Dermis blood vessel endothelial cell (primary cell): ENCODE measurements around the gene BANF2. TPM values are rescaled to one million over a fixed set of nuclear protein-coding genes. Genes with fewer than 3 reads are reported as not detected.

ENCODE experiments used
- DNase-seq: peaks from one replicate; pipeline ENCODE4 v3.0.0; 2010
- total RNA-seq: library from RNA; depleted of rRNA; stranded (reverse); fragments of >200 nt; gene quantifications from 2 replicates; pipeline ENCODE4 v1.2.3, GENCODE V29; 2014

The BANF2 gene
- total RNA-seq, 1 donor from 2014 or later, result not detected

DNA sequence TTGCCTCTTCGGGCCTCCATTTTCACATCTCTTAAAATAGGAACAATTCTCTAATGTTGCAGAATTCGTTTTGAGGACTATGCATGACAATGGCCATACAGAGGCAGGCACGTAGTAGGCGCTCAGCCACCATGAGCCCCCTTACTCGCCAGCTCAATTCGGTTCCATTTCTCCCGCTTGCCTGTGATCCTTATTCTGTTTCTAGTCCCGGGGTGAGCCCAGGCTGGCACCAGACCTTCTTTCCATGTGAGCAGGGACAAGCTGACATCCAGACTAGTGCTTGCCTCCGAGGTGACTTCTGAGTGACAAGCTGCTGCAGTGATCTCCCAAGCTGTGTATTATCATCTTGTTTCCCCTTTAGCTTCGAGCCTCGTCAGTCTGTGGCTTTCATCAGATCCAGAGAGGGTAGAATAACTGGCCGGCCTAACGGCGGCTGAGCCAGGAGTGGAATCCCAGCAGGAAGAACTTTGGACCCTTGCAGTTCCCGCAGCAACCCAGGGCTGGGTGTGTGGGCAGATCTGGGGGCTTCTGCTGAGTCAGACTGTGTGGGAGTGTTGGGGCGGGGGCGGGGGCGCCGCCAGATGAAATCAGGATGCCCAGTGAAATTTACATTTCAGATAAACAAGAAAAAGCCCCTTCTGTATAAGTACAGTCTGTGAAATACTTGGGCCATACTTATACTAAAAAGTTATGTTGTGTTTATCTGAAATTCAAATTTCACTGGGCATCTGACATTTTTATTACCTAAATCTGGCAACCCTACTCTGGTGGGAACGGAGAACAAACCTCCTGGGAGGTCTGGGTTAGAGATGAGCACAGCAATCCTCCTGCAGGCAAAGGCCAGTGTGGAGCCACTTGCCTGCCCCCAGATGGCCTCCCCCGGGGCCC is 10.9 kb downstream of the BANF2 start:
- DNase-seq, result no peak

DNA sequence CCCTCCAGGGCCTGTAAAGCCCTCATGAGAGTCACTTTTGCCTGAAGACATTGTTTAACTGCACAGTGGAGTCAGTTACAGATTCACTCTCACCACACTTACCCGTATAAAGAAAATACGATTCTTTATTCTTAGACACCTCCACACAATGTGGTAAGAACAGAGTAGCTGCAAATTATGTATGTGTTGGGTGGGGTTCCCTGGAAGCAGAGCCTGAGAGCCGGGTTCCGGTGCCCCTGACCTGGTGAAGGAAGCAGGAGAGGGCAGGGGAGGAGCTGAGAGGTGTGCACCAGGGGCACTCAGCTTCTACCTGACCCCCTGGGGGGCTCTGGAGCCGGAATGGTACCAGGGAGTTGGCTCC is 11.5 kb downstream of the BANF2 start:
- no peak for DNase-seq

DNA sequence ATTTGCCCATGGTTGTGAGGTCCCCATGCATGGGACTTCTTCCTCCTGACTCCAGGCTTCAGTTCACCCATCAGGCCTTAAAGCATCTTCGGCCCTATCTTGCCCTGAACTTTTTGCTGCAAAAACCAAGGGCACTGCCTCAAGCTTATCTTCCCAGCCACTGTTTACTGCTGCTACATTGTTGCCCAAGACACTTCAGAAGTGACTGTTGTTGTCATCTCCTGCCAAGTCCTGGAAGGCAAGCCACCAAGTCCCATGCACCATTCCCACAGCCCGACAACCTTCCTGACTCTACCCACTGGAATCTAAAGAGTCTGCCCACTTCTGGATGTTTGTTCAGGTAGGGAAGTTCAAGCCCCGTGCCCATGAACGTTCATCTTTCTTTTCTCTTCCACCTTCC is 12.4 kb downstream of the BANF2 start:
- DNase-seq, result no peak

DNA sequence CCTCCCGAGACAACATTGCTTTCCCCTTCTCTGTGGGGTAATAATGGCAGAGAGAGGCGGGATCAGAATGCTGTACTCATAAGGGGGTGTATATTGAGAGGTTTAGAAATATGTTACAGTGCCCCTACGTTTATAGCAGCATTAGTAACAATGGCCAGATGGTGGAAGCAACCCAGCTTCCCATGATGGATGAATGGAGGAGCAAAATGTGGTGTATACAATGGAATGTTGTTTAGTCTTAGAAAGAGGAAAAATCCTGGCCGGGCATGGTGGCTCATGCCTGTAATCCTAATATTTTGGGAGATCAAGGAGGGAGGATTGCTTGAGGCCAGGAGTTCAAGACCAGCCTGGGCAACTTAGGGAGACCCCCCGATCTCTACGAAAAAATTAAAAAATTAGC is 12.9 kb downstream of the BANF2 start:
- DNase-seq, result no peak

DNA sequence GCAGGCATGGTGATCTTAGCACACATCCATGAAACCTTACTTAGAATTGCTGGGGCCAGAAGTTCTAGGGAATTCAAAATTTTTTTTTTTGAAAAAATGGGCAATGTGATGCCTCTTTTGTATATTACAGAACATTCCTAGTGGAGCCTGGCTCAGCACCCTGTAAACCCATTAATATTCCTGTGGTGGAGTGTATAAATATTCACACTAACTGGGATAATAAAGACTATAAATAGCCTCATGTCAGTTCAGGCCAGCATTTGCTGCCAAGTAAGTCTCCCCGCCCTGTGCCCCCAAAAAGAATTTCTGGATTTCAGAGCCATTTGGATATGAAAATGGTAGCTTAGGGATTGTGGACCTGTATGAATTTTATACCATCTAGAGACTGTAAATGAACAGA is 14.8 kb downstream of the BANF2 start:
- DNase-seq, result no peak

DNA sequence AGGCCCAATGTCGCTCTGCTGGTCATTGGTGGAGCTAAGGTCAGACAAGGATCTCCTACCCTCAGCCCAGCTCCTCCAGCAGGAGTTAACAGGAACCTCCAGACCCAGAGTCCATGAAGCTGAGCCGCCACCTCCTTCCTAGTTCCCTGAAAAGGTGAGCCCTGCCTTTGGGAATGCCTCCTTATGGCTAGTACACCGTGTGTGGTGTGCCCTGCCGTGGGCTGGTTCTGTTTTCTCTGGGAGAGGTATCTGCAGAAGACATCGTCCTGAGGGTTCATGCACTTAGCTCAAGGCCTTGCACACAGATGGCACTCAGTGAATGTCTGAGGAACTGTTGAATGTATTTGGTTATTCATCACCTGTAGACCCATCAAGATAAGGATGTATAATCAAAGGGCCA is 15.3 kb downstream of the BANF2 start:
- no peak for DNase-seq

DNA sequence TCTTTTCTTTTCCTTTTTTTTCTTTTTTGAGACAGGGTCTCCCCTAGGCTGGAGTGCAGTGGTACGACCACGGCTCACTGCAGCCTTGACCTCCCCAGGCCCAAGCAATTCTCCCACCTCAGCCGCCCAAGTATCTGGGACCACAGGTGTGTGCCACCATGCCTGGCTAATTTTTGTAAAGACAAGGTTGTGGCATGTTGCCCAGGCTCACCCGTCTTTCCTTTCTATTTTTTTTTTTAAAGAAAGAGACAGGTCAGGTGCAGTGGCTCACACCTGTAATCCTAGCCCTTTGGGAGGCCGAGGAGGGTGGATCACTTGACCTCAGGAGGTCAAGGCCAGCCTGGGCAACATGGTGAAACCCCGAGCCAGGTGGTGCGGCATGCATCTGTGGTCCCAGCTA is 16.6 kb downstream of the BANF2 start:
- no peak for DNase-seq

DNA sequence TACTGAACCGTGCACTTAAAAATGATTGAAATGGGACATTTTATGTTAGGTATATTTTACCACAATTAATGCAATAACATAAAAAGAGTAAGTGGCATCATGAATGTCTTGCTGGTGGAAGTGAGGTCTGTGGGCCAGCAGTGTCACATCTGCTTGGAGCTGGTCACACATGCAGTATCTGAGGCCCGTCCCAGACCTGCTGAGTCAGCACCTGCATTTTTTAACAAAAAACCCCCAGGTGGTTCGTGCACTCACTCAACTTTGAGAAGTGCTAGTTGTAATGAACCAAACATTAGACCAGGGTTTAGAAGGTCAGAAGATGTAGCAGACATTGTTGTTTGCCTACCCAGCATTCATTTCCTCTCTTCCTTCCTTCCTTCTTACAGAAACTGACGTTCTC is 21.0 kb downstream of the BANF2 start:
- no peak for DNase-seq

DNA sequence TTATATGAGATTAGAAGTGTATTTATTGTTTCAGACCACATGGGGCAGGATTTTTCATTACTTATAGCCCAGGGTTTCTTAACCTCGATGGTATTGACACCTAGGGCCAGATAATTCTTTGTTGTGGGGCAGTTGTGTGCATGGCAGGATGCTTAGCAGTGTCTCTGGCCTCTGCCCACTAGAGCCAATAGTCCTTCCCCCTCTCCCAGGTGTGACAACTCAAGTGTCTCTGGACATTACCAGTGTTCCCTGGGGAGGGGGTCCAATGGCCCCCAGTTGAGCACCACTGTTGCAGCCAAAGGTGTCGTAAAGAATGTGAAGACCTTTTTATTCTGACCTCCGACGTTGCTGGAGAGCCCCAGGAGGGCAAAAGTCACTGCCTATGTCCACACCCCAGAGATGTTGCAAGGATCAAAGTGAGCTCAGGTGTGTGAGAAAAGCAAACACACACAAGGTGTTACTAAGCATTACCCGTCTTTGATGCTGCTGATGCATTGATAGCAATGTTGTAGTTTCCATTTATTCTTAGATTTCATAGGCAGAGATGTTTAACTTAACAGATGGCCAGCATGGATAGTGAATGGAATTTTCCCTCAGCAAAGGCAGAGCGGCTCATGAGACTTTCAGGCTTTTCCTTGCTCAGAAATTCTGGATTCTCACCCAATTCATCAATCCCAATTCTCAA is 22.2 kb downstream of the BANF2 start:
- DNase-seq, result peak; percentile 14

DNA sequence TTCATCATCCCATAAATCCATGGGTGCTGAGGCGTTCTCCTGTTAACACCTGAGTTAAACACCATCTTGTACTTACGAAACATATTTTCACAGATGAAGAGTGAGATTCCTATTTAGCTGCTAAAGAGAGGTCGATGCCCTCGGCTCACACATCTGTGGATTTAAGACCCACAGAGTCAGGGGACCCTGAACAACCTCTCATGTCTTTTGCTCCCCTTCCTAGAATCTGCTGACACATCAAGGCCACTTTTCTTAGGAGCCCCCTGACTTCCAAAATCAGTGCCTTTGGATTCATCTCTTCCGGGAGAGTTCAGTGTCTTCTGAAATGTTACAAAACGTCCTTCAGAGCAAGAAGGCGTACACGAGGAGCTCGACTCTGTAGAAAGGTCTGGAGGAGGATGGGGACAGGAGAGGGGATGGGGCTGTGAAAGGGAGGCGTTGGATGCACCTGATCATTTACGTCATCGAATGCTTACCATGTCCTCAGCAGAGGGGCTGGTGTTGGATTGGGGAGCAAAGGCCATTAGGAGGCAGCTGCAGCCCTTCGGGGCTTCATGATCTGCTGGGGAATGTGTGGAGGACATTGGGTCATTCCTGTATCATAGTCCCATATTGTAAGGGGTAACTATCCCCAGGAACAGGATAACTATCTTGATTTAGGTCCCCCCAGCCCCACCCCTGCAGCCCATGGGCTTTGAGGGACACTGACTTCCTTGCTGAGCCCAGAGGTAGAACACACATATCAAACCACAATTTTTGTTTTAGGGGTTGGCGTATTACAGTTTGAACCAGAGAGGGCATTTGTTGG is 22.9 kb downstream of the BANF2 start:
- no peak for DNase-seq

DNA sequence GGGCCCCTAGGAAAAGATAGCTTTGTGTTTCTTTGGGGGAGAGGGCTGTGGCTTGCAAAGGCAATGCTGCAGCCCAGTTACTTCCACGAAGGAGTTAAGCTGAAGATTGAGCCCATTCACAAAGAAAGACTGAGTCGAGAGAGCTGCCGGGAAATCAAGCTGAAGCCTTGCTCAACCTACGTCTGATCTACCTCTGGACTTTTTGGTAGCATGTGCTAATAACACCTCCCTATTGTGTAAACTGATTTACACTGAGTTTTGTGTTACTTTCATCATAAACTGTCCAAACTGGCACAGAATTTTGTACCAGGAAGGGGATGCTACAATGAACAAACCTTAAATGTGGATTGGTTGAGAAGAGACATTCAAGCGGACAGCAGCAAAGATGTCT is 23.5 kb downstream of the BANF2 start:
- DNase-seq, result no peak

DNA sequence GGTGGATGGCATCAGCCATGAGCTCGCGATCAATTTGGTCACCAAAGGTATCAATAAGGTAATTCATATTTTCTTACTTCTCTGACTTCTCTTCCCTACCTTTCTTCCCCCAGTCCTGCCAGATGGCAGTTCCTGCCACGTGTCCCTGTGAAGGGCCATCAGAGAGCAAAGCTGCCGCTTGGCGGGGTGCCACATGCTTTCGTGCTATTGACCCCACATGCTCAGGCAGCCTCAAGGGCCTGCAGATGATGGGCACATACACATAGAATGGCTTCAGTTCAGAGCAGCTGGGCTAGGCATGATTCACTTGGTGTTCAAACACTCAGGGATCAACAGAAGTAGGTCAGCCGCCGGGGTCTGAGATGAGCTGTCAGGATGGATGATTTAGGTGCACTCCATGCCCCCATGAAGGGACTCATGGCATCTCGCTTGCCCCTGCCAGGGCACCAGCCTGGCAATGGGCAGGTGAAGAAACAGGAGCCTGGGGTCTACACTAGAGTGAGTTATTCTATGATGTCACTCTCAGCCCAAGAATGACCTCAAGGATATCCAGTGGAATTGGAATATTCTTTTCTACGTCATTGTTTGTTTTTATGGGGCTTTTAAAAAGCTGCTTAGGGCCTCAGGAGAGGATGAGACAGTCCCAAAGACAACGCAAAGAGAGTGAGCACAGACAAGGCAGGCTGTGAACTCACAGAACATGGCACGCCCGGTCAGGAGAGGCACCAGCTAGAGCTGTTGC is 25.5 kb downstream of the BANF2 start:
- DNase-seq, result no peak

DNA sequence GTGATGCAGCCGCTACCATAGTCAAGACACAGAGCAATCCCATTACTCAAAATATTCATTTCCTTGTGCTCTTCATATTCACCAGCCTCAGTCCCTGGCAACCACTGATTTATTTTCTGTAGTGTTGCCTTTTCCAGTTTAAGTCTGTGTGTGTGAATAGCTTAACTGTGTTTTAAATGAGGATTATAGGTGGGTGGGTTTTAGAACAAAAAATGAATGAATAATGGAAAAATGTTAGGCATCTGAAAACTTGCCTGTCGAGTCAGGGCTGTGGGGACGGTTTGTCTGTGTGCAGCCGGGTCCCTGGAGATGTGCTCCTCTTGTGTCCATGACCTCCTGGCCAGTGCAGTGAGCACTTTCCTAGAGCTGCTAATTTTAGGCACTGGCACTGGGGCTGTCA is 27.1 kb downstream of the BANF2 start:
- DNase-seq, result no peak

DNA sequence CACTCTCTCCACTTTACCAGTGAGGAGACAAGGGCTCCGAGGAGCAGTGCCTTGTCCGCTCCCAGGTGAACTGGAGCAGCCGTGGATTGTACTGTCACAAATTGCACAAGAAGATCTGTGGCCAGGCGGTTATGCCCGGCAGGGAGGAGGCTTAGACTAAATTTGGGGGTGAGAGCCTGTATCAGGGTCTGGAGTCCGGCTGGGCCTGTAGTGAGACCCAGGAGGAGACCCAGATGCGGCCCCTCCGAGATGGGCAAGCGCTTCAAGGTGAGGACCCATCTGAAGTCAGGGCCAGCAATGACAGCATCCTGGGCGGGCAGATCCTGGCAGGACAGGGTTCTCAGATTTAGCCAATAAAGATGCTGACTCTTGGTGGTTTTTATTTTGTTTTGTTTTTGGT is 27.6 kb downstream of the BANF2 start:
- no peak for DNase-seq

DNA sequence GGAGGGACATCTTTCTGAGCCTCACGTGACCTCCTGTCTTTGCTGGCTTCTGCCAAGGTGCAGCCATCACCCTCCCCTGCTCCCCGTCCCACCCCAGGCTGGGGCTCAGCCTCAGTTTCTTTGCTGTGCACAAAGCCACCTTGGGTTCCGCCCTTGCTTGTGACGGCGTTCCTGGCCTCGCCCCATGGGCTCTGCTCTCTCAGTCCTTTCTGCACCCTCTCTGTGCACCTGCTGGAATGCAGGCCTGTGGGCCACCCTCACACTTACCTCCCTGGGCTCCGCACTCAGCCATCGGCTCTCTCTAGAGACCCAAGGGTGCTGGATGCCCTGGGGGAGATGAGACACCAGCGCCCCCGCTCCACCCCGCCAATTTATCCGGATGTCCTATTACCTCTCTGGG is 28.3 kb downstream of the BANF2 start:
- DNase-seq, result no peak

DNA sequence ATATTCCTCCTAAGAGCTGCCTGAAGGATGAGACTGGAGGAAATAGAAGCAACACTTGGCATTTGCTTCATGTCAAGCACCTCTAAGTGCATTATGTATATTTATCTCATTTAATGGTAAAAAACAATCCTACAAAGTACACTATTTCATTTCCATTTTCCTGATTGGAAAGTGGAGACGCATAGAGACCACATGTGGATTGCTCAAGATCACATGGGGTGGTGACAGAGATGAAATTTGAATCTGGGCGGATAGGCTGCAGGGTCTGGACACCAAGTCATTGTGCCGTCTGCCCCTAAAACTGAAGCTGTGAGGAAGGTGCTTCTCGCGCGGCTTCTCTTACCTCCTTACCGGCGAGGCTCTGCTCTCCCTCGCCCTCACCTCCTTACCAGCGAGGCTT is 30.3 kb downstream of the BANF2 start:
- no peak for DNase-seq

DNA sequence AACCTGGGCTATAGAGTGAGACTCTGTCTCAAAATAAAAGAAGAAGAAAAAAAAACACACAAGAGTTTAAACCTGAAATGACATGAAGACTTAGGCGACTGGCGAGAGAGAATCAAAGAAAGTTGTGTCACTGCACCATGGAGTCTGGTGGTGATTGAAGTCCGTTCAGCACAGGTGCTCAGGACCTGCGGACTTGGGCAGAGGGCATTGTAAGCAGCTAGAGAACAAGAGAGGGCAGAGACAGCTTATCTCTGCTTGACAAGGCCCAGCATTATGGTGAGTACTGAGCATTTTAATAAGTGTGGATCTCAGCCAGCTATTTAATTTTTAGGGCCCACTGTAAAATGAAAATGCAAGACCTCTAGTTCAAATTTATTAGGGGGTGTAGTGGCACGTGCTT is 31.5 kb downstream of the BANF2 start:
- no peak for DNase-seq

DNA sequence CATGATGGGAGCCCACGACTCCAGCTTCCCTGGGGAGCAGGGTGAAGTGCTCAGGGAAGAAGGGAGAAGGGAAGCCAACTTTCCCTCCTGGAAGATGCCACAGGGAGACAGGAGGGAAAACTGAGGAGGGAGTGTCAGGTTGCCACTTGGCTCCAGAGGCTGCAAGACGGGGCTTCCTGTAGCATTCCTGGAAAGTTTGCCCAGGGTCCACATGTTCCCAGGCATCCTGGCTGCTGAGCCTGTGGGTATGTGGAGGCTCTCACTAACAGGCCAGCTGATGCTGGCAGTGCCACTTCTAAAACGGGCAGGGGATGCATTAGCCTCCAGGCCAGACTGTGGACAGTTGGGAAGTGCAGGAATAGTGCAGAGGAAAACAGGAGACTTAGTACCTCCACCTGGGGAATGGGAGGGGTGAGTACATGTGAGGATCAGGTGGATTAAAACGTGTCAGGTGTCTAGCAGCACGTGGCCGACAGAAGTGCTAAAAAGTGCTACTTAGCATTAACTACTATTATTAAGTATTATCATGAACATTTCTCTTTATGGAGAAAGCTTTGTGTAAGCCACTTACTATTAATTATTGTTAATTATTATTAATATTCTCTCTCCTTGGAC is 33.2 kb downstream of the BANF2 start:
- DNase-seq, result no peak

DNA sequence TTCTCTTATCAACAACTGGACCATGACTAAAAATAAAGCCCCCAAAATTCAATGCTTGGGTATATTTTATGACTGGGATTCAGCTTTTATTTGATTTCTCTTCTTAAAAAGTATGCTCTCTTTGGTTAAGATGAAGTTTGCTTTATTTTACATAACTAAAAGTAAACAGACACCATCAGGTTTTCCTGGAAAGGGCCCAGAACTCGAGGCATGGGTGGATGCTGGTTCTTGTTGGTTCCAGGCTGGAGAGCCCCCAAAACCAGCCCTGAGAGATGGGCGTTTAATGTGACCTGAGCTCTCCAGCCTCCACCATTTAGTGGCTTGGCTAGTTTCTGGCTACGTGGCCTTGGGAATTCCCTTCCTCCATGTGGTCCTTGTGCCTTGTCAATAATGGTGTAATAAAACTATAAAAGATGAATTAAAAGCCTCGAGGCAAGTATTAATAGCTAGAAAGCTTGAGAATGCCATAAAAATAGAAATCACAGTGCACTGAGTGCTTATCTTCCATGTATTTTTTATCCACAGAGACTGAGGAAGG is 34.1 kb downstream of the BANF2 start:
- DNase-seq, result no peak

DNA sequence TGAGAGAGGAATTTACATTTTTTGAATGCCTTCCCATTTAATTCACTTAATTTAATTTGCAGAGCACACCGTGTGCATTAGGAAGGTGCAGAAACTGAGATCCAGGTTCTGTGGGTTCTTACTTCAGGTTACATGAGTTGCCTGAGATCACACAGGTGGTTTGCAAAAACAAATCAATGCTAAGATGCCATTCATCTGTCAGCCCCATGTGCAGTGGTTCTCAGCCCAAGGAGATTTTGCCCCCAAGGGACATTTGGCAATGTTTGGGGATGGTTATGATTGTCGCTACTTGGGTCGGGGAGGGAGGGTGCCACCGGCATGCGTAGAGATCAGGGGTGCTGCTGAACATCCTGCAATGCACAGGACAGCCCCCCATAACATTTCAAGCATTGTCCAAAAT is 34.6 kb downstream of the BANF2 start:
- no peak for DNase-seq

DNA sequence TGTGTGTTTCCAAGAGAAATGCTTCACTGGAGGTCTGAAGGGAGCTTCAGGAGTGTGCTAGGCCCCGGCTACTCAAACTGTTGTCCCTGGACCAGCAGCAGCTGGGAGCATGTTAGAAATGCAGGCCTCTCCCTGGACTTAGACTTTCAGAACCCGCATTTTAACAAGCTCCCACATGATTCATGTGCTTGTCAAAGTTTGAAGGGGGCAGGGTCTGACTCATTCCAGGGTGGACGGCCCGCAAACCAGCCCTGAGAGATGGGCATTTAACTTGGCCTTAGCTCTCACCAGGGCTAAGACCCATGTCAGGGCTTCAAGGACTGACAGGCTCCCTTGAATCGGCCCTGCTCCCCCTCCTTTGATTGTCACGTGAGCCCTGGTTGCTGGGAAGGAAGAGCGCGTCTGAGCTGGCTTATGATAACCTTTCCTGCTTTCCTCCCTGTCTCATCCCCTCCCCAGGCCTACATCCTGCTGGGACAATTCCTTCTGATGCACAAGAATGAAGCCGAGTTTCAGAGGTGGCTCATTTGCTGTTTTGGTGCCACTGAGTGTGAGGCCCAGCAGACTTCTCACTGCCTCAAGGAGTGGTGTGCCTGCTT is 35.5 kb downstream of the BANF2 start:
- DNase-seq, result peak; percentile 27
